Activated effector memory CD4-positive, alpha-beta T cell treated with Interleukin-2 at 50 U/mL for 16 hours (primary cell): ENCODE results near the gene TUBB6.

Source experiments
- DNase-seq: peaks from one replicate; pipeline ENCODE4 v3.0.0-alpha.2; 2020

TUBB6 gene

DNA sequence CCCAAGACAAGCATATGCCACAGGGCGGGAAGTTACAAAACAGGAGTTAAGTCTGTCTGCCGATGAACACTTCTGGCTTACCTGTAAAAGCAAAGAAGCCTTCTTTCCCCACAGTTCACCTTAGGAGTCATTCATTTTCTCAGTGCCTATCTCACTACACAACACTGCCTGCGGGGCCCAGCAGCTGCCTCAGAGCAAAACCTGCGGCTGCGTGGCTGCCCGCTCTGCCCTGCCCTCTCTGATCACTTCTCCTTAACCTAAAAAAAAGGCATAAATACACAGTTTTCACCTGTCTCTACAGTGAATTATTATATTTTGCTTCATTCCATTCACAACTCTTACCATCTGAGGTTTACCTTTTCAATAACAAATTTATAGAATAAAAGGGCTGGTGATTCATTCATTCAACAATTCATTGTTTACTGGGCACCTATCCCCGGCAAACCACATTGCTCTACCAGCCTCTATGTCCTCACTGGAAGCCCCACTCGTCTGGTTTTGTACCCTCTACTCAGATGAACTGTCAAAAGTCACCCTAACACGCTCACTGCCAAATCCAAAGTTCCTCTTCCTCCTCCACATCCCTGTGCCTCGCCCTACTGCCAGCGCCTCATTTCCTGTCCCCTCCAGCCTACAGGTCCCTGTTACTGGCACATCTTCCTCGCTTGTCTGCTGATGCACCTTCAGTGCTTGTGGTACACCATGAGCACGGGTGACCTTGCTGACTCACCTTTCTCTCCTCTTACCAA, 37.6 kb downstream of the TUBB6 start:
- DNase-seq: no peak

DNA sequence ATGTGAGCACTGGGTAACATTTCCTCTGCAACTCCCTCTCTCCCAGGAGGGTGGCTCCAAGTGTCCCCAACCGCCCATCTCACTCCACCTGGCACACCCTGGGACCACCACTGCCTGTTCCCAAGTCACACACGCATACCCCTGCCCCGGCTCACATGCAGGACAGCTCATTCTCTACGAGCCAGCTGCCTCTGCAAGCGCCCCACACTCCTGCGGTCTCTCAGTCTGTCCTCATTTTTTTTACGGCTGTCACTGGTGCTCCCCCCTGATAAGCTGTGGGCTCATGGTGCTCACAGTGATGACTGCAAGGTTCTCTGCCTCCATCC, 38.2 kb downstream of the TUBB6 start:
- no peak for DNase-seq

DNA sequence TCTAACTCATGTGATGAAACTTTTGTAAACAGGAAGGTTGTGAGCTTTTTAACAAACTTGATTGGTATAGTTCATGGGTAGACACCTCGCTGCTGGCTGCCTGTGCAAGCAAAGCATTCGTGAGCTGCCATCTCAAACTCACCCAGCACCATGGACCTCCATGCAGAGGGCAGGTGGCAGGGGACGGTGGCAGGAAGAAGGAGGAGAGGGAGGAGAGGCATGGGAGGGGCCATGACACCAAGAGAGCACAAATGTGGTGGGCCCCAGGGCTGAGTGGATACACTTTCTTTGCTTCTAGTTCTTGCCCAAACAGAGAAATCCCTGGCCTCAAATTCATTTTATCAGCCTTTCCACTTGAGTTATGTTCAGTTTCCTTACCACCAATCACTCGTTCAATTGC, 39.9 kb downstream of the TUBB6 start:
- no peak for DNase-seq

DNA sequence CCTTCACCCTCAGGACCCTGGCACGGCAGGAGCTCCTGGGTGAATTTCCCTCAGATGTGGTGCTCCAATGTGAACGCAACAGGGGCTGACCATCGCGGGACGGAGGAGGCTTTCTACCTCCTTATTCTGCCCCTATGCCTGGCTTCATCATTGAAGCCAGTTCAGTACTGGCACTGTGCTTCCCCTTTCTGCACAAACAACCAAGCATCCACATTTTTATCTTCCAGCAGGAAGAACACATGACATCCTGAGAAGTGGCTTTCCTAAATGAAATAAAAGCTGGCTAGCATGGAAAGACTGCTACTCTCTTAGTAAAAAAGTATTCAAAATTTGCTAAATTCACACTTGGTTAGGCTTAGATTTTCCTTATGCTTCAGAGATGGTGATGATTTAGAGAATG, 44.1 kb downstream of the TUBB6 start:
- no peak for DNase-seq

DNA sequence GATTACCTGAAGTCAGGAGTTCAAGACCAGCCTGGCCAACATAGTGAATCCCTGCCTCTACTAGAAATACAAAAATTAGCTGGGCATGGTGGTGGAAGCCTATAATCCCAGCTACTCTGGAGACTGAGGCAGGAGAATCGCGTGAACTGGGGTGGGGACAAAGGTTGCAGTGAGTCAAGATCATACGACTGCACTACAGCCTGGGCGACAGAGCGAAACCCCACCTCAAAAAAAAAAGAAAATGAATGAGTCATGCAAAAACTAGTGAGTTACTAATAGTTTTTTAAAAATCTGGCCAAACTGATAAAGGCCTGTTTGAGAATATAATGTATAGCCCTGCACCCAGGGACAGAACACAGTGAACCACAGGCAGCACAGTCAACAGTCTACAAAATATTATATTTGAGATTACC, 51.5 kb downstream of the TUBB6 start:
- DNase-seq: no peak

DNA sequence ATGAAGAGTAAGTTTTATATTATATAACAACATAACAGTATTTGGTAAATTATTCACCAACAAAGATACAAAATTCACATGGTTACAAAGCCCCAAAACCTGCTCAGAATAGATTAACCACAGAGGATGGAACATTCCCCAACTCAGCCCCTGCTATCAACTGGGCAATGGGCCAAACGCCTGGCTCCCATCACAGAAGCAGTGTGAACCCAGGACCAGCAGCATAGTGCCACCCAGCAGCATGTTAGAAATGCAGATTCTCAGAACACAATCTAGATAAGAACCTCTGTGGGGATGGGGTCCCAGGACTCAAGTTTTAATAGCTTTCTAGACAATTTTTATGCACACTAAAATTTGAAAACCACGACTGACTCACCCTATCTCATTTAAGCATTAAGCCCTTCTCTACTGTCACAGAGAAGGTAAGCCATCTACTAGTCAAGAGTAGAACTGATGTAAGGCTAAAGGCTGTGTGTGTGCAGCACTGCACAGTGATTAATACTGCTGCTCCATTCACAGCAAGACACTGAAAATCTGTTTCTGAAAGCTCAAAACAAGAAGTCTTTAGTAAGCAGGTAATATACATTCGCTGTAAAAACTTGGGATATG, 53.8 kb downstream of the TUBB6 start:
- DNase-seq: no peak

DNA sequence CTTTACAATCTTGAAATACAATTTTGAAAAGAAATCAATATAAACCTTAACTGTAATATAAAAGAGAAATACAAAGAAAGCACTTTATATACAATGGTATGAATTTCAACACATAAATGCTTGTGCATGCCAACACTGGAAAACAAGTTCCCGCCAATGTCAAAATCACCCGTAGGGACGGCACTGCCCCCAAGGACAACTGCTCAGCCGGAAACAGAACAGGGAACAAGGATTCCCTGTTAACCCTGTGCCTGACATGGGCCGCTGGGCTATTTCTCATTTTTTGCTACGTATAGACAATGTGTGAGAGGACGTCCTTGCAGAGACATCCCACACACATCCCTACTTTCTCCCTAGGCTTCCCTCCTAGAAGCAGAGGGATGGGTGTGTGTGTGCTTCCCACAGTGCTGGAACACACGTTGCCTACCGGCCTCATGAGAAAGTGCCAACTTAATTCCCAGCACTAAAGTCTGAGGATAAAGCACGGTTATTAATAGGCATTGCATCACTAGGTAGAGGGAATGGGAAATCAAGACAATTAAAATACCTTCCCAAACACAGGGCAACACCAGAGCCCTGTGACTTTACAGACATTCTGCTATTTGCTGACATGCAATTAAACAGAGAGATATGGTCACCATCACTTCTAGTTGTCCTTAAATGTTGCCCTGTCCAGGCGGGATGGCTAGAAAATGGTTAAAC, 54.6 kb downstream of the TUBB6 start:
- no peak for DNase-seq

DNA sequence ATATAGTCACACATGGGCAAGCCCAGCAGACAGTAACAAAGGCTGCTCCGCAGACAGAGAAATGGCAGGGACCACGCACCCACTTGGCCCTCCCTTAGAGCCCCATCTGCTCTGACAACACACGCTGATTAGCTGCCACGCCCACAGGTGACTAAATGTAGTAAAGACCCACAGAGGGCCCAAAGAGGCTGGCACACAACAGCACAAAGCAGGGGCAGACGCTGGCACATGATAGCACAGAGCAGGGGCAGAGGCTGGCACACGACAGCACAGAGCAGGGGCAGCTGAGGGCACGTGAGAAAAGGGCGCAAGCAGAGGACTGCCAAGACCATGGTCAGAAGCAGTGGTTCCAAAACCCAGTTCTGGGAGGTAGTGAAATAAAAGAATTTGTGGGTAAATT, 58.3 kb downstream of the TUBB6 start:
- no peak for DNase-seq

DNA sequence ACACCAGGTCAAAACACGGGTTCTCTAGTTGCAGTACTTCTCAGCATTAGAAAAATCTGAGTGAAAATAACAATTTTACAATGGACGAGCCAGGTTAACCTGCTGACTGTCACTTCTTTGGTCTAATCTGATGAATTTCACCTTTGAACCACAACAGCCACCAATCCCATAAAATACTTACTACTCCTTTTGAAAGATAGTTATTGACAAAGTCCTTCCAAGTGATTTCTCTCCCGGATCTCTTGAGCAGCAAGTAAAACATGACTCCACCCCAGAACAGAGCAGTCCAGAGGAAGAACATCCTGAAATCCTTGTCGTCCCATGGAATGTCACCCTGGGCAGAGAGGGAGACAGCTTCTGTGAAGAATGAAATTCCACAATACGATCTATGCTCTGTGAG, 58.7 kb downstream of the TUBB6 start:
- DNase-seq: no peak

DNA sequence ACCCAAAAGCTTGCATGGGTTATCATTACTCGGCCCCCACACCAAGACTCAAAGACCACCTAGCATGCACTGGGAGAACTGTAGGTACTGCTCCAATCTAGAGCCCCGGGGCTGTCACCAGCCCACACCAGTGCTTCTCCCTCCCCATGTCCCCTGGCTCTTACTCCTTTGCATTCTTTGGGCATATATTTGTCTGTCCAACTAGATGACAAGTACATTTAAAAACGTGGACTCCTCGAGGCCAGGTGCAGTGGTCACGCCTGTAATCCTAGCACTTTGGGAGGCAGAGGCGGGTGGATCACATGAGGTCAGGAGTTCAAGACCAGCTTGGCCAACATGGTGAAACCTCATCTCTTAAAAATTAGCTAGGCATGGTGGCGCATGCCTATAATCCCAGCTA, 61.2 kb downstream of the TUBB6 start:
- no peak for DNase-seq

DNA sequence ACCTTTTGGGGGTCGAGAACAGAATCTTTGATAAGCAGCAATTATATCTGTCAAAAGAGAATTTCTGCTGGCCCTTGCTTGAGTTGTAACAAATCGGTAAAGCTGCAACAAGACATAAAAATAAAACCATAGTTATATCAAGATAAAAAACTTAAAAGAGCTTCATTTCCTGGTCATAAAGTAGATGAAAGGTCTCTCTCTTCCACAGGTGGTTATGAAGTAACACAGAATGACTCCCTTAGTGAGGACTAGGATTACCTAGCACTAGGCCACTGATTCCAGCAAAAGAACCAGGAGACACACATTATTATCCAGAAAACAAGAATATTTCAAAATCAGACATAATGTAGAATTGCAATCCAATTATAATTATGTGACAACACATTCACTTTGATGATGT, 63.5 kb downstream of the TUBB6 start:
- DNase-seq: no peak

DNA sequence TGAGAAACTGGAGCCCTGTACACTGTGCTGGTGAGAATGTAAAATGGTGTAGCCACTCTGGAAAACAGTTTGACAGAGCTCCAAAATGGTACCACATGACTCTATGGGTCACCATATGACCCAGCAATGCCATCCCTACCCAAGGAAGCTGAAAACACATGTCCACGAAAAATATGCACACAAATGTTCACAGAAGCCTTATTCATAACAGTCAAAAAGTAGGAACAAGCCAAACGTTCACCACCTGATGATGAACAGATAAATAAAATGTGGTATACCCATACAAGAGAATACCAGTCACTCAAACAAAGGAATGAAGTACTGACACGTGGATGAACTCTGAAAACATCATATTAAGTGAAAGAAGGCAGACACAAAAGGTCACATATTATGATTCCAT, 64.4 kb downstream of the TUBB6 start:
- DNase-seq: no peak

DNA sequence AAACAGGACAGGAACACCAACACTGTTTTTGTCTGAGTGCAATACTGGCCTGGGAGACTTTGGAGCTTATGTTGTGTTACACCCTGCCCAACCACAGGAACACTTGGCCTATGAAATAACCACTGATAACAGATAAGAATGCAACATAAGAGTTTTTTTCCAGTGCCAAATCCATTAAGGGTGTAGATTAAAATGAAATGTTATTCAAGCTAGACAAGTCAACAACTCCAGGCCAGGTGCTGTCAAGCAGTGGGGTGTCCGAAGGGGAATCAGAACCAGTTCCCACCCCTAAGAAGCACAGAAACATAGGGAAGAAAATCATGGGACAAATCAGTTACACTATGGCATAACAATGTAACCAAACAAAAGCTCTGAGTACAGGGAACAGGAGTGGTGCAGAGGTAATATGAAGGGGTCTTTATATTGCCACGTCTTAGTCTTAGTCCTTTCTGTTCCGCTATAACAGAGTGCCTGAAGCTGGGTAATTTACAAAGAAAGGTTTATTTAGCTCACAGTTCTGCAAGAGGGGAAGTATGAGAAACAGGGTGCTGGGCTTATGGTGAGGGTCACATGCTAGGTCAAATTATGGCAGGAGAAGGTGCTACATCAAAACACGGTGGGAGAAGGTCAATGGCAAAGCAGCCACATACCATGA, 65.2 kb downstream of the TUBB6 start:
- DNase-seq: no peak

DNA sequence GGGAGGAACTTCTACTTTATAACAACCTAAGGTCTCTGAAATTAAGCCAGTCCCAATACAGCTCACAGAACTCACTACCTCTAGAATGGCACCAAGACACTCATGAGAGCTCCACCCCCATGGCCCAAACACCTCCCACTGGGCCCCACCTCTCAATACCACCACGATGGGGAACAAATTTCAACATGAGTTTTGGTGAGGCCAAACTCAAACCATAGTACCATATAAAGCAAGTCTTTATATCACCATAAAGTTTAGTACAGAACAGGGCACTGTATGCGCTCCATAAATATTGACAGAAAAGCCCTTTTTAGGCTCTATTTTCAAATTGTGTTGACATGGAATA, 65.7 kb downstream of the TUBB6 start:
- no peak for DNase-seq

DNA sequence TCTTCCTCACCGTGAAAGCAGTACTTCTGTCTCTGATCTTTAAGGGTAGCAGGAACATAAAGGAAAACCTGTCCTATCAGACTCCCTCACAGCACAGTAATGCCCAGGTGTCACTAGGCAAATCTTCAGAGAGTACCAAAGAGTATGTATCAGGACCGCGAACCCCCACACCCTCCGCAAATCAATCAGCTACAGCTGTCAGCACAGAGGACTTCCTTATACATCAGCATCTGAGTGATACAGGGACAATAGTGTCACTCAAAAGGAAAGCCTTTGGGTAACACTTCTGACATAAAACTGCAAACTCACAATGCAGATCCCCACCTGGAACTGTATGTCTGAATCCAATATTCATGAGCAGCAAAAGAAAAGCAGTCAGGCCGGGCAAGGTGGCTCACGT, 66.4 kb downstream of the TUBB6 start:
- no peak for DNase-seq
